HPDE6-E6E7 (cell line): ENCODE measurements around the gene KSR1.
A peak's percentile ranks its signal among the peaks of the same experiment; 100 is the strongest.

ENCODE experiments used
- DNase-seq: peaks from one replicate; pipeline ENCODE4 v3.0.0; 2011; ENCODE audit warnings: missing footprints; ENCODE audit errors: extremely low spot score

Gene KSR1

GRCh38 chr17:27590864-27591263 lies 134.6 kb downstream of the KSR1 start:
- DNase-seq, result no peak

- no peak for DNase-seq
Observed at GRCh38 chr17:27591986-27592385, 135.7 kb downstream of the KSR1 start.

- DNase-seq, result no peak
Observed at GRCh38 chr17:27593232-27593856, 137.1 kb downstream of the KSR1 start.

GRCh38 chr17:27593857-27594255 lies 137.6 kb downstream of the KSR1 start:
- no peak for DNase-seq

GRCh38 chr17:27595208-27595607 lies 139.0 kb downstream of the KSR1 start:
- DNase-seq, result no peak

- DNase-seq, result no peak
Observed at GRCh38 chr17:27596096-27596495, 139.8 kb downstream of the KSR1 start.

- DNase-seq, result no peak
Observed at GRCh38 chr17:27596566-27597187, 140.4 kb downstream of the KSR1 start.

- DNase-seq, result no peak
Observed at GRCh38 chr17:27597188-27597580, 140.9 kb downstream of the KSR1 start.

GRCh38 chr17:27597783-27598320 lies 141.6 kb downstream of the KSR1 start:
- no peak for DNase-seq

GRCh38 chr17:27598337-27599050 lies 142.2 kb downstream of the KSR1 start:
- no peak for DNase-seq

GRCh38 chr17:27600471-27600870 lies 144.2 kb downstream of the KSR1 start:
- no peak for DNase-seq

- peak; percentile 48 for DNase-seq
Observed at GRCh38 chr17:27601069-27601974, 145.1 kb downstream of the KSR1 start.

GRCh38 chr17:27601975-27602302 lies 145.7 kb downstream of the KSR1 start:
- DNase-seq, result no peak

GRCh38 chr17:27602721-27603420 lies 146.6 kb downstream of the KSR1 start:
- peak; percentile 83 for DNase-seq

GRCh38 chr17:27603421-27603770 lies 147.1 kb downstream of the KSR1 start:
- DNase-seq, result no peak

GRCh38 chr17:27603880-27604794 lies 147.9 kb downstream of the KSR1 start:
- DNase-seq, result no peak

GRCh38 chr17:27605409-27605808 lies 149.2 kb downstream of the KSR1 start:
- DNase-seq, result no peak

- no peak for DNase-seq
Observed at GRCh38 chr17:27607521-27608091, 151.4 kb downstream of the KSR1 start.

- DNase-seq, result no peak
Observed at GRCh38 chr17:27608328-27609230, 152.3 kb downstream of the KSR1 start.
